GM18519 (cell line): ENCODE results near the gene MKI67.

Experiments
- ATAC-seq: cut with Tn5 transposase; IDR thresholded peaks from one replicate; pipeline ENCODE4 v1.9.1; 2021; ENCODE audit warnings: mild to moderate bottlenecking, moderate library complexity; ENCODE audit not compliant: unreplicated experiment, low FRiP score

MKI67 gene

GRCh38 chr10:128055061-128055868, 71.0 kb downstream of the MKI67 start:
- no peak for ATAC-seq

- no peak for ATAC-seq
Measured at GRCh38 chr10:128054163-128054970, 71.9 kb downstream of the MKI67 start.

- no peak for ATAC-seq
Measured at GRCh38 chr10:128053356-128053755, 72.9 kb downstream of the MKI67 start.

- ATAC-seq, result no peak
Measured at GRCh38 chr10:128052696-128053095, 73.5 kb downstream of the MKI67 start.

GRCh38 chr10:128051548-128051947, 74.7 kb downstream of the MKI67 start:
- ATAC-seq, result no peak

- ATAC-seq, result no peak
Measured at GRCh38 chr10:128050936-128051335, 75.3 kb downstream of the MKI67 start.

- ATAC-seq, result no peak
Measured at GRCh38 chr10:128050121-128050516, 76.1 kb downstream of the MKI67 start.

- no peak for ATAC-seq
Measured at GRCh38 chr10:128049226-128050120, 76.8 kb downstream of the MKI67 start.

GRCh38 chr10:128048819-128049210, 77.4 kb downstream of the MKI67 start:
- no peak for ATAC-seq

GRCh38 chr10:128047991-128048818, 78.0 kb downstream of the MKI67 start:
- ATAC-seq, result peak; percentile 28

GRCh38 chr10:128047351-128047750, 78.9 kb downstream of the MKI67 start:
- peak; percentile 95 for ATAC-seq

GRCh38 chr10:128046953-128047290, 79.3 kb downstream of the MKI67 start:
- ATAC-seq, result peak; percentile 1
